ENCODE measurements around the gene SUGCT.

GRCh38 chr7:40093631-40094350, 41.0 kb upstream of the SUGCT start:
- TF ChIP-seq CTCF (tag by site-specific recombination; IDR thresholded peaks at IDR 0.05) (no peak), MZF1 (tag by site-specific recombination; IDR thresholded peaks at IDR 0.05; ENCODE audit: borderline replicate concordance) (no peak), GLI4 (tag by site-specific recombination; IDR thresholded peaks at IDR 0.05) (no peak), ZNF404 (tag by site-specific recombination; IDR thresholded peaks at IDR 0.05) (no peak), ZBTB20 (tag by site-specific recombination; IDR thresholded peaks at IDR 0.05) (no peak), ZNF518A (tag by site-specific recombination; conservative IDR thresholded peaks at IDR 0.05; ENCODE audit: low read depth) (no peak), ZNF146 (tag by site-specific recombination; IDR thresholded peaks at IDR 0.05) (no peak), ATF2 (tag by site-specific recombination; IDR thresholded peaks at IDR 0.05; ENCODE audit: low read depth) (no peak), PRDM4 (tag by site-specific recombination; IDR thresholded peaks at IDR 0.05) (no peak), ZNF394 (tag by site-specific recombination; IDR thresholded peaks at IDR 0.05; ENCODE audit: borderline replicate concordance) (no peak), ZNF558 (tag by site-specific recombination; IDR thresholded peaks at IDR 0.05) (no peak), ZNF639 (tag by site-specific recombination; IDR thresholded peaks at IDR 0.05) (no peak), PATZ1 (tag by site-specific recombination; IDR thresholded peaks at IDR 0.05) (no peak), OSR2 (tag by site-specific recombination; IDR thresholded peaks at IDR 0.05) (no peak)

Data from HEK293 (cell line).